HuH-7.5 (cell line): ENCODE measurements around the gene COPB1.

ENCODE experiments used
- DNase-seq: peaks from one replicate; pipeline ENCODE4 v3.0.0; 2011; ENCODE audit warnings: low spot score

The COPB1 gene

GRCh38 chr11:14435717-14436512, 63.7 kb downstream of the COPB1 start:
- DNase-seq: no peak

GRCh38 chr11:14425621-14426020, 74.0 kb downstream of the COPB1 start:
- no peak for DNase-seq

DNA sequence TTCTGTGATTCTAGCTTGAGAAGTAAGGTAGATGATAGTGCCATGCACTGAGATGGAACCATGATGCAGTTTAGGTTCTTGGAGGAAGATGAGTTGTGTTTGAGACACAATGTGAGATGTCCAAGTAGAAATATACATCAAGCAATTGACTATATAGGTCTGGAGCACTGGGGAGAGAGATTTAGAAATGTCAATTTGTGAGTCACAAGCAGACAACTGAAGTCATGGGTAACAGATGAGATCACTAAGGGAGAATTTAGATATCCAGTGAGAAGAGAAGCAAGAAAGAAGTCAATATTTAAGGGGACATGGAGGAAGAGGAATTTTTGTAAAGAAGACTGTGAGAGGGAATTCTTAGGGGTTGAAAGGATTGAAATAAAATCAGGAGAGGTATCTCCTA, 75.5 kb downstream of the COPB1 start:
- DNase-seq: no peak

GRCh38 chr11:14423633-14424032, 76.0 kb downstream of the COPB1 start:
- DNase-seq: no peak

GRCh38 chr11:14422814-14423182, 76.8 kb downstream of the COPB1 start:
- no peak for DNase-seq

- DNase-seq: no peak
Observed at GRCh38 chr11:14422052-14422813, 77.4 kb downstream of the COPB1 start.

- DNase-seq: no peak
Observed at GRCh38 chr11:14420223-14420622, 79.4 kb downstream of the COPB1 start.

GRCh38 chr11:14418801-14419417, 80.7 kb downstream of the COPB1 start:
- peak; percentile 20 for DNase-seq

DNA sequence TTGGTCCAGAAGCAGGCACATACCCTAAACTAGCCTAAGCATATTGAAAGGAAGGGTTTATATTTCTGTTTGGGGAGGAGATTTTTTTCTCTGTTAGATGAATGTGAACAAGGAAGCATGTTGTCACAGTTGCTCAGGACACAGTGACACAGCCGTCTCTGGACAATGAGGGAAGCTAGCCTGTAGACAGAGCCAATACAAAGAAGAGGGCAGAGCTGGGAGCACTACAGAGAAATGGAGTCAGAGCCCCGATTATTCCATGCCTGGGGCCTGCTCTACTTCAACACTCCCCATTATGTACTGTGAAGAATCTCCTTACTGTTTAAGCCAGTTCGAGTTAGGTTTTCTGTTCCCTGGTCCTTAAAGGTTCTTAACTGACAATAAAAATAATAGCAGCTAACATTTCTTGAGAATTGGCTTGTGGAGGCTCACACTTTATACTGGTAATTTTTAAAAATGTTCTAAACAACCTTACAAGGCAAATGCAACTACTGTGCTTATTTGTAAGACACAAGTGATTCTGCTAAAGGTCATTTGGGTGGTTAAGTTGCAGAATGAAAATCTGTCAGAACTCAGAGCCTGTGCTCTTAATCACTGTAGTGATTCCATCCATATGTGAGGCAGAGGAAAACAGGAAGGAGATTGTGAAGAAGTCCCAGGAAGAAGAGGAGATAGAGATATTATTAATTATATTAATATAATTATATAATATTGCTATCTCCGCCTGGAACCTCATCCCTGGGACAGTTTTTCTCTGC, 81.8 kb downstream of the COPB1 start:
- no peak for DNase-seq

DNA sequence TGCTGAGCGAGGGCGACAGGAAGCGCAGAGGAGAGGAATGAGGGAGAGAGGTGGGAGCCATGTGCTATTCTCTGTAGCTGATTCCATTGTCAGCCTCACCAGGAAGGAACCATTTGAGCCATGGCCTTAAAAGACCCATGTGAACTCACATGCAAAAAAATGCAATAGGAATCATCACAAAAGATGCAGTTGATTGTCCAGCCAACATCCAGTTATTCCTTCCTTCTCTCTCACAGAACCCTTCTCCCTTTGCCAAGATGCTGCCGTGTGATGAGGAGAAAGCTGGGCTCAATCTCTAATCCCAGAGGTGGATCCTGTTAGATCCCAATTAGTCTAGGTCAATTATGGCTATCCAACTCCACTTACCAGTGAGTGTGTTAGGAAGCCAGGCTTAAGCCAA, 82.4 kb downstream of the COPB1 start:
- DNase-seq: no peak

DNA sequence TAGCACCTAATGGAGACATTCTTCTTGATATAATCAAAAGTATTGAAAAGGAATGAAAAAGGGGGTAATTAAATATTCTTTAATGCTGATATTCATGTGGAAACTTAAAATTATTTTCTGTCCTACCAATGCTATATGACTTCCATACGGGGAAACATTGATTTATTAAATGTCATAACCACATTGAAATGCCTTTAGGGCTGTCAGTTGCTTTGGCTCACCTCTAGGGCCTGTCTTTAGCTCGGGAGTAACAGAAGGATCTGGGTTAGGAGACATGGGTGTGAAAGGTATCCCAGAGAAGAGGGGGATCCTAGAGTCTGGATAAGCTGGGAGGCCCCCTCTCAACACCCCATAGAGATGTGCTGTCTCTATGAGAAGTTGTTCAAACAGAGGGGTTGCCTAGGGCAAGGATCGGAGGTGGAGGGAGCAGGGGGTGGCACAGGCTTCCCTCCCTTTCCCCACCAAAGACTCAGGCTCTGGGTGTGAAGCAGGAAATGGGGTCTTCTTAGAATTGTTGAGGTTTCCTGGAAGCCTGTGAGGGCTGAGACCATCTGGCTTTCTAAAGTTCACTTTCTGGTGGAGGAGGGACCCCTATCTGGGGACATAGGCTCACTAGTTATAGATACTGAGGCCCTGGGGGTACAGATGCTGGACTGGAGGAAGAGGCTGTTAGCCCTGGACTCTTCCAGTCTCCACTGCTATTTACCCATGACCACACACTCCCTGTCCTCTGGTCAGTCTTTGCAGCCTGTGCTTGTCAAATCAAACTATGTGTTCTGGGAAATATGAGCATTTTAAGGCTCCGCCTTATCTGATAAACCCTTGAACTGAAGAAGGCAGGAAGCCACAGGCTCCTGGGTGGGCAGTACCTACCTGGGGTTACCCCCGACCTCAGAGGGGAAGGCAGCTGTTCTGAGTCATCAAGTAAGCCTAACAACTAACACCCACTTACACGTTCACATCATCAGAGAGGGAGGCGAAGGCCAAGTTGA, 84.8 kb downstream of the COPB1 start:
- no peak for DNase-seq

DNA sequence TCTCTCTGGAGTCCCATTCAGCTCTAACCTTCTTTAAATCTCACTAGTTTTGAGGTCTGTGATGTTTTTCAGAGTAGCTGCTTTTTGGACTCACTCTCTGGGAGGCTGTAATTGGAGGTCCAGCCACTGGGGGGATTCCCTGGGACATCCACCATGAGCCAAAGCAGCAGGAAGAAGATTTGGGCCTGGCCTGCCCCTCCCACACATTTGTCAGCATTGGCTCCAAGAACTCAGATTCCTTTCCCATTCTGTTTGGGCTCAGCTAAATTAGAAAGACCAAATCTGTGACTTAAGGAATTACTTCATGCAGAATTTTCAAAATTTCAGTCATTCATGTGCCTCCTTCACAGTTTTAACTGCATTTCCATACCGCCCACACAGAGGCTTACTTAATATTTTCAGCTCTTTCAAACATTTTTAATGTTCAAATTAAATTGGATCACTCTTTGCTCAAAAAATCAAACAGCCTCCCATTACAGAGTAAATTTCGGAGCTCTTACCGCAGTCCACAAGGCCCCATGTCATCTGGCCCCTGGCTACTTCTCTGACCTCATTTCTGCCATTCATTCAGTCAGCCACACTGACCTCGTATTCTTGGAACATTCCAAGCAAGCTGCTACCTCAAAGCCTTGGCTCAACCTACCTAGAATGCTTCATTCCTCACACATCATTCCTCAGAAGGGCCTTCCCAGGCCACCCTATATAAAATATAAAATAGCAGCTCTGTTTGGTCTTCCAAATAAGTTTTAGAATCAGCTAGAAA, 86.1 kb downstream of the COPB1 start:
- DNase-seq: no peak

GRCh38 chr11:14411818-14412217, 87.8 kb downstream of the COPB1 start:
- no peak for DNase-seq

DNA sequence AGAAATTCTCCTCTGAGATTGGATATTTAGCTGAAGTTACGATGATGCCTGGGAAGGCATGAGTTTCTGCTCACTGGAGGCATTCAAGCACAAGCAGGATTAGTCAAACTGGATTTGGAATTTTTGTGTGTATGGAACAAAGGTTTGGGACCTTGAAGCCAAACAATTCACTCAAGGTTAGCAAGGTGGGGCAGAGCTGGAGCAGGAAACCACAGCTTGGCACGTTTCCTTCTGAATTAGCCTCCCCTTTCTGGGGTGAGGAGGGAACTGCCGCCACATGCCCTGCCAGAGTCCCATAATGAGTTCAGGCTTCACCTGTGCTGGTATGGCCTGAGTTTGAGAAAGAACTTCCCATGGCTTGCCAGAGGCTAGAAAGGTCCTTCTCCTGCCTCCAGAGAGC, 89.7 kb downstream of the COPB1 start:
- no peak for DNase-seq

DNA sequence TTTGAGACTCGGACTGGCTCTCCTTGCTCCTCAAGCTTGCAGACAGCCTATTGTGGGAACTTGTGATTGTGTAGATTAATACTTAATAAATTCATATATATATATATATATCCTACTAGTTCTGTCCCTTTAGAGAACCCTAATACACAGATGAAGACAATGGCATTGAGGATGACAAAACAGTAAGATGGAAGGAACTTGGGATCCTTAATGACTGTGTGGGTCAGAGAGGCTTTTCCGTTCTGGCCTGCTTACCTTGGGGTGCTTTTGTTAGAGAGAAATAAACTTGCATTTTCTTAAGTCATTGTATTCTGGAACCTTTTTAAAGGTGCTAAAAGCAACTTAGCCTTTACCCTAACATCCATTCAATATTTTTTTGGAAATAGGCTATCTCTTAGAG, 91.0 kb downstream of the COPB1 start:
- no peak for DNase-seq
